A549 (cell line): ENCODE data around the gene SBNO2. TPM values are rescaled to one million over a fixed set of nuclear protein-coding genes. Genes with fewer than 3 reads are reported as not detected.

ENCODE experiments used
- ATAC-seq, 2 experiments: fragments of 200-7000 bp in 1 of 2; fragments of >200 bp in 1 of 2; cut with Nextera tagmentation in 1 of 2; cut with Tn5 transposase in 1 of 2; 3 replicates each; pipeline versions ENCODE4 v1.8.0 to v1.9.1; 2018 to 2020; ENCODE audit warnings: mild to moderate bottlenecking in 1 of 2, moderate library complexity in 1 of 2
- CTCF ChIA-PET: fragments of 300-600 bp; sonication (Branson Sonifier 250); formaldehyde crosslinking; extraction: SDS; loops from one replicate; lab custom pipeline; 2021; ENCODE audit warnings: antibody characterized with exemption, inconsistent platforms; lab: Yijun Ruan, JAX
- POLR2A ChIA-PET: fragments of 350-600 bp; formaldehyde crosslinking; extraction: SDS; loops from one replicate; lab custom pipeline; 2021; ENCODE audit warnings: antibody characterized with exemption, inconsistent platforms; lab: Yijun Ruan, JAX
- DNase-seq, 2 experiments: peaks; one replicate each; pipeline versions ENCODE4 v3.0.0 to v3.0.0-alpha.2; 2011 to 2016; ENCODE audit warnings: low read depth in 1 of 2, low spot score in 1 of 2
- FAIRE-seq: peaks from 2 replicates; lab custom pipeline; 2011; peaks lifted over from hg19 to GRCh38; lab: Jason Lieb, UNC
- H3K27ac ChIP-seq, 2 experiments: fragments of >200 bp; sonication (Bioruptor Twin); formaldehyde crosslinking; 3 replicates each; pipeline ENCODE4 v1.5.1; 2016 to 2017
- H3K4me1 ChIP-seq: fragments of >200 bp; sonication (Bioruptor Twin); formaldehyde crosslinking; 3 replicates; pipeline ENCODE4 v1.6.1; 2016
- H3K4me2 ChIP-seq: fragments of >200 bp; sonication (Bioruptor Twin); formaldehyde crosslinking; 3 replicates; pipeline ENCODE4 v1.6.1; 2016
- H3K4me3 ChIP-seq: fragments of >200 bp; sonication (Bioruptor Twin); formaldehyde crosslinking; 3 replicates; pipeline ENCODE4 v1.5.1; 2016
- H3K9me3 ChIP-seq: fragments of >200 bp; sonication (Bioruptor Twin); formaldehyde crosslinking; 3 replicates; pipeline ENCODE4 v1.6.1; 2016
- BHLHE40 ChIP-seq: IDR thresholded peaks from 2 replicates; pipeline ENCODE4 v1.6.1; 2012; ENCODE audit warnings: low read depth, low read length, inconsistent platforms
- CBX8 ChIP-seq: fragments of 200-600 bp; sonication (generic); IDR thresholded peaks from 2 replicates; pipeline ENCODE4 v1.6.1; 2016
- CHD2 ChIP-seq: fragments of 150-350 bp; IDR thresholded peaks from 2 replicates; pipeline ENCODE4 v1.6.1; 2014; ENCODE audit warnings: low read length; ENCODE audit not compliant: partially characterized antibody
- CHD4 ChIP-seq: fragments of 200-600 bp; sonication (generic); IDR thresholded peaks from 2 replicates; pipeline ENCODE4 v1.6.1; 2016; ENCODE audit warnings: antibody characterized with exemption, mild to moderate bottlenecking, borderline replicate concordance
- ESRRA ChIP-seq: fragments of 150-350 bp; IDR thresholded peaks from 2 replicates; pipeline ENCODE4 v1.6.1; 2014; ENCODE audit warnings: mild to moderate bottlenecking, low read length, borderline replicate concordance
- FOSB ChIP-seq: fragments of 250-450 bp; sonication (Bioruptor Pico); IDR thresholded peaks from 2 replicates; pipeline ENCODE4 v1.5.0; 2020; ENCODE audit warnings: mild to moderate bottlenecking, moderate library complexity
- HOXB13 ChIP-seq: fragments of 250-450 bp; sonication (Bioruptor Pico); IDR thresholded peaks from 2 replicates; pipeline ENCODE4 v1.5.0; 2020; ENCODE audit warnings: low read depth, mild to moderate bottlenecking, moderate library complexity
- MAZ ChIP-seq: fragments of 150-350 bp; IDR thresholded peaks from 2 replicates; pipeline ENCODE4 v1.6.1; 2014; ENCODE audit warnings: antibody characterized with exemption, low read depth, low read length, borderline replicate concordance
- NPAS2 ChIP-seq: fragments of 250-450 bp; sonication (Bioruptor Pico); IDR thresholded peaks from 2 replicates; pipeline ENCODE4 v1.8.0; 2022; ENCODE audit warnings: mild to moderate bottlenecking, moderate library complexity, borderline replicate concordance
- PHF8 ChIP-seq: fragments of 200-600 bp; sonication (generic); IDR thresholded peaks from 2 replicates; pipeline ENCODE4 v1.6.1; 2016; ENCODE audit warnings: low read depth, mild to moderate bottlenecking, antibody characterized with exemption, moderate library complexity, borderline replicate concordance
- POLR2A ChIP-seq: IDR thresholded peaks from 2 replicates; pipeline ENCODE4 v1.6.1; 2012; ENCODE audit warnings: mild to moderate bottlenecking, low read length
- RAD21 ChIP-seq, 2 experiments: fragments of >200 bp in 1 of 2; sonication (Bioruptor Twin) in 1 of 2; formaldehyde crosslinking in 1 of 2; IDR thresholded peaks in 1 of 2; conservative IDR thresholded peaks in 1 of 2; 2 replicates in 1 of 2; 3 replicates in 1 of 2; pipeline ENCODE4 v1.6.1; 2012 to 2018; ENCODE audit warnings: inconsistent platforms in 1 of 2
- RARB ChIP-seq: fragments of 250-450 bp; sonication (Bioruptor Pico); IDR thresholded peaks from 2 replicates; pipeline ENCODE4 v1.8.0; 2021; ENCODE audit warnings: mild to moderate bottlenecking, moderate library complexity
- RCOR1 ChIP-seq: fragments of 150-350 bp; IDR thresholded peaks from 2 replicates; pipeline ENCODE4 v1.6.1; 2014; ENCODE audit warnings: antibody characterized with exemption, low read length, low read depth
- RFX5 ChIP-seq: fragments of 450-650 bp; IDR thresholded peaks from 2 replicates; pipeline ENCODE4 v1.7.1; 2014; ENCODE audit warnings: antibody characterized with exemption, mild to moderate bottlenecking, moderate library complexity
- TFCP2L1 ChIP-seq: fragments of 250-450 bp; sonication (Bioruptor Pico); IDR thresholded peaks from 2 replicates; pipeline ENCODE4 v1.5.0; 2021; ENCODE audit warnings: mild to moderate bottlenecking
- WGBS: methylation state at CpG from one replicate; pipeline ENCODE4 v1.1.6; 2017; ENCODE audit errors: missing lambda C conversion rate; 5-methylcytosine and 5-hydroxymethylcytosine counted together
- polyA plus RNA-seq, 4 experiments: library from polyadenylated mRNA; depleted of rRNA in 3 of 4; stranded (reverse); fragments of >200 nt; fragmentation: RNase III in 1 of 4; extraction: RNeasy Plus Mini Kit Qiagen cat#74134 plus additional on column Dnase treatment in 1 of 4; gene quantifications; 2 replicates in 3 of 4; 3 replicates in 1 of 4; pipeline ENCODE4 v1.2.3, GENCODE V29; 2011 to 2017
- TF ChIP-seq, protein P1 (sequence below): IDR thresholded peaks from 2 replicates; pipeline ENCODE4 v1.6.1; 2012
- TF ChIP-seq, protein P2 (sequence below): IDR thresholded peaks from 2 replicates; pipeline ENCODE4 v1.6.1; 2012
- TF ChIP-seq, protein P3 (sequence below): IDR thresholded peaks from 2 replicates; pipeline ENCODE4 v1.6.1; 2012; ENCODE audit warnings: low read depth, borderline replicate concordance

Gene SBNO2
- polyA plus RNA-seq, 2 of the 4 experiments (the other 2 are of a cell fraction): 6.8 to 27.0 TPM

DNA sequence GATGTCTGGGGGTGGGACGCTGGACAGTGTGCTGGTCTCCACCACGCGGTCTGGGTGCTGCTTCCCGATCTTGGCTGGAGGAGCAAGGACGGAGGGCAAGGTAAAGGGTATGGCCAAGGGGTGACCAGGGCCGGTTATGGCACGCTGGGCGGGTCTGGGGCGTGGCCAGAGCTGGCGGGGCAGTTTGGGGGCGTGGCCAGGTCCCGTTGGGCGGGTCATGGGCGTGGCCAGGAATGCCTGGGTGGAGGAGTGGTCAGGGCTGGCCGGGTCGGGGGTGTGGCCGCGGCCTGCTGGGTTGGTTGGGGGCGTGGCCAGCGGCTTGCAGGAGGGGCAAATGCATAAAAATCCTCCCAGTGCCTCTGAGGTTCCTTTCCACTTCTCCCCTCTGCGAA, 51.1 kb downstream of the SBNO2 start:
- H3K9me3 ChIP-seq: no peaks in the 10 kb centered on the region
- POLR2A ChIA-PET: interaction anchor here (0.7 to 1.0 kb wide), 2 partner anchors 33 to 44 kb away, joined by 3 read pairs; no protein-coding TSS in a partner anchor
- WGBS: 2% methylated on average over 9 of the region's 21 CpGs
- ATAC-seq: peak; percentile 38 to 82; a peak in 4 of 6 replicates
- CTCF ChIA-PET: interaction anchor here (0.7 to 4.5 kb wide), 4 partner anchors 8 to 70 kb away, joined by 3 to 29 read pairs (median 8); no protein-coding TSS in a partner anchor
- TF ChIP-seq, protein P1, sequence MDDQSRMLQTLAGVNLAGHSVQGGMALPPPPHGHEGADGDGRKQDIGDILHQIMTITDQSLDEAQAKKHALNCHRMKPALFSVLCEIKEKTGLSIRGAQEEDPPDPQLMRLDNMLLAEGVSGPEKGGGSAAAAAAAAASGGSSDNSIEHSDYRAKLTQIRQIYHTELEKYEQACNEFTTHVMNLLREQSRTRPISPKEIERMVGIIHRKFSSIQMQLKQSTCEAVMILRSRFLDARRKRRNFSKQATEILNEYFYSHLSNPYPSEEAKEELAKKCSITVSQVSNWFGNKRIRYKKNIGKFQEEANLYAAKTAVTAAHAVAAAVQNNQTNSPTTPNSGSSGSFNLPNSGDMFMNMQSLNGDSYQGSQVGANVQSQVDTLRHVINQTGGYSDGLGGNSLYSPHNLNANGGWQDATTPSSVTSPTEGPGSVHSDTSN: peak; percentile 84; the same call in 1 of the 2 replicates
- no peak for TF ChIP-seq PHF8
- no peak for TF ChIP-seq RCOR1
- TF ChIP-seq, all 56 proteins: peak for 1
- no peak overlapping the region for H3K4me2 ChIP-seq
- no peak overlapping the region for H3K27ac ChIP-seq
- H3K4me1 ChIP-seq: peaks cover 9% of the 10 kb centered on the region; the same call in 2 of the 3 replicates
- no peak overlapping the region for H3K4me3 ChIP-seq
- DNase-seq (peak in 1 of 2 experiments; percentile 84), FAIRE-seq (no peak)

DNA sequence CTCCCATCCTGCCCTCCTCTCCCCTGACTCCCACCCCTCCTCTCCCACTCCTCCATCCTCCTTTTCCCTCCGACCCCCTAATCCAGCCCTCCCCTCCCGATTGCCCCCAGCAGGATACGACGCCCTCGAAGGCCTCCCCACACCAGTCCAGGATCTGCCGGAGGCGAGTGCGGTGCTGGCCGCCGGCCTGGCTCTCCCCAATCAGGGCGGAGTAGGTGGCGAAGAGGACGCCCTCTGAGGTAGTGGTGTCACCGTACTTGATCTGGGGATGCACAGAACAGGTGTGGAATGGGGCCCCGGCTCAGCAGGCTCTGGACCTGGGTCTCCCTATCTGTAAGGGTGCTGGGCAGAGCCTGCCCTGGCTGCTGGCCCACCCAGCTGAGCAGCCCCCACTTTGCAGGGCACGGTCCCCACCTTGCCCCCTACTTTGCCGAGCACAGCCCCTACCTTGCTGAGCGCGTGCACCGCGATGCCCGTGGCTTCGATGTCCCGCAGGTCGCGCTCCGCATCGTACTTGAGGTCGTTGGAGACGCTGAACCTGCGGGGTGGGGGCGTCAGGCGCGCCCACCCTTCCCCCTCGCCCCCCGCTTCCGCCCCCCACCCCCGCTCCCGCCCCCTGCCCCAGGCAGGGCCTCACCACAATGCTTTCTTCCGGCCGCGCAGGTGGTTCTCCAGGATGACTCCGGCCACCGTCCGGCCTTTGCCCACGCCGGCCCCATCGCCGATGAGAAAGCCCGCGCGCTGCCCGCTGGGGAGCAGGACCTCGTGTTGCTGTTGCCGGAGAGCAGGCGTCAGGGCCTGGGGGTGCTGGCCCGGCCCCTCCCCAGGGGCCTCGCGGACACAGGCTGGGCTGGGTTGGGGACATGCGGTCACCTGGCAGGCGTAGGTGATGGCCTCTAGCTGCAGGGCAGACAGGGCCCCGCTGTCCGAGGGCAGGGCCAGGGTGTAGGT, 51.8 kb downstream of the SBNO2 start:
- Histone ChIP-seq H3K4me3 (no peak overlapping the region), H3K9me3 (no peaks in the 10 kb centered on the region), H3K4me1 (peaks cover 9% of the 10 kb centered on the region; the same call in 2 of the 3 replicates), H3K4me2 (no peak overlapping the region), H3K27ac (no peak overlapping the region)
- WGBS: 94% methylated on average over 27 of the region's 63 CpGs
- TF ChIP-seq RFX5 (no peak), CHD4 (no peak), RAD21 (conservative IDR thresholded peaks at IDR 0.05 in 1 of 2, IDR thresholded peaks at IDR 0.05 in 1 of 2) (no peak), FOSB (CRISPR knock-in tag) (no peak), ESRRA (no peak), HOXB13 (CRISPR knock-in tag) (no peak), CHD2 (no peak), BHLHE40 (no peak), RARB (CRISPR knock-in tag) (no peak), MAZ (no peak), NPAS2 (CRISPR knock-in tag) (no peak), CBX8 (no peak), TFCP2L1 (no peak), POLR2A (no peak)
- TF ChIP-seq, protein P2, sequence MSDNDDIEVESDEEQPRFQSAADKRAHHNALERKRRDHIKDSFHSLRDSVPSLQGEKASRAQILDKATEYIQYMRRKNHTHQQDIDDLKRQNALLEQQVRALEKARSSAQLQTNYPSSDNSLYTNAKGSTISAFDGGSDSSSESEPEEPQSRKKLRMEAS: no peak
- TF ChIP-seq, protein P1: no peak
- TF ChIP-seq, protein P3, sequence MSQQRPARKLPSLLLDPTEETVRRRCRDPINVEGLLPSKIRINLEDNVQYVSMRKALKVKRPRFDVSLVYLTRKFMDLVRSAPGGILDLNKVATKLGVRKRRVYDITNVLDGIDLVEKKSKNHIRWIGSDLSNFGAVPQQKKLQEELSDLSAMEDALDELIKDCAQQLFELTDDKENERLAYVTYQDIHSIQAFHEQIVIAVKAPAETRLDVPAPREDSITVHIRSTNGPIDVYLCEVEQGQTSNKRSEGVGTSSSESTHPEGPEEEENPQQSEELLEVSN: no peak
- DNase-seq: no peak
- POLR2A ChIA-PET: interaction anchor here (0.7 to 1.0 kb wide), 2 partner anchors 33 to 44 kb away, joined by 3 read pairs; no protein-coding TSS in a partner anchor
- CTCF ChIA-PET: interaction anchor here (0.7 to 4.5 kb wide), 4 partner anchors 9 to 71 kb away, joined by 3 to 29 read pairs (median 8); no protein-coding TSS in a partner anchor
- no peak for FAIRE-seq
- ATAC-seq: no peak
